HEK293 (cell line): ENCODE data around the gene ANO6.

Source experiments
- CTCF ChIA-PET: fragments of 350-600 bp; formaldehyde crosslinking; extraction: SDS; loops from one replicate; lab custom pipeline; 2021; ENCODE audit warnings: antibody characterized with exemption; lab: Yijun Ruan, JAX
- POLR2A ChIA-PET: fragments of 300-600 bp; formaldehyde crosslinking; extraction: SDS; loops from one replicate; lab custom pipeline; 2020; ENCODE audit warnings: antibody characterized with exemption, inconsistent platforms; lab: Yijun Ruan, JAX
- H3K27ac ChIP-seq: fragments of 200-500 bp; sonication (Bioruptor generic); 2 replicates; pipeline ENCODE4 v1.5.1; 2014; ENCODE audit warnings: low read depth, low read length, control low read depth, inconsistent platforms; ENCODE audit errors: extremely low read depth
- H3K36me3 ChIP-seq, 2 experiments: fragments of 200-500 bp in 1 of 2; sonication (Bioruptor generic) in 1 of 2; 1 replicate in 1 of 2; 2 replicates in 1 of 2; pipeline ENCODE4 v1.5.1; 2014 to 2017; ENCODE audit warnings: inconsistent platforms in 2 of 2, low read length in 2 of 2; ENCODE audit not compliant: control insufficient read depth in 2 of 2, insufficient read depth in 1 of 2
- H3K4me1 ChIP-seq: fragments of 200-500 bp; sonication (Bioruptor generic); 2 replicates; pipeline ENCODE4 v1.5.1; 2014; ENCODE audit warnings: mild to moderate bottlenecking, low read length, inconsistent platforms; ENCODE audit not compliant: control insufficient read depth, insufficient read depth
- H3K4me3 ChIP-seq: 2 replicates; pipeline ENCODE4 v1.5.1; 2011; ENCODE audit warnings: low read depth, mild to moderate bottlenecking, control low read depth, low read length, moderate library complexity
- H3K9me3 ChIP-seq: fragments of 200-500 bp; sonication (Bioruptor generic); 2 replicates; pipeline ENCODE4 v1.5.1; 2014; ENCODE audit warnings: low read depth, low read length, inconsistent platforms; ENCODE audit not compliant: control insufficient read depth, insufficient read depth
- GLIS2 ChIP-seq: fragments of 450-650 bp; formaldehyde crosslinking; IDR thresholded peaks from 2 replicates; pipeline ENCODE4 v1.5.1; 2016; ENCODE audit warnings: missing biosample characterization, missing genetic modification characterization
- MYNN ChIP-seq: fragments of 450-650 bp; formaldehyde crosslinking; IDR thresholded peaks from 2 replicates; pipeline ENCODE4 v1.5.1; 2016; ENCODE audit warnings: missing biosample characterization, missing genetic modification characterization, borderline replicate concordance
- WT1 ChIP-seq: fragments of 450-650 bp; formaldehyde crosslinking; IDR thresholded peaks from 2 replicates; pipeline ENCODE4 v1.5.1; 2016; ENCODE audit warnings: missing biosample characterization, missing genetic modification characterization
- ZFHX2 ChIP-seq: fragments of 450-650 bp; formaldehyde crosslinking; conservative IDR thresholded peaks from 2 replicates; pipeline ENCODE4 v1.5.1; 2016; ENCODE audit warnings: missing biosample characterization, missing genetic modification characterization
- ZFP37 ChIP-seq: fragments of 450-650 bp; formaldehyde crosslinking; IDR thresholded peaks from 2 replicates; pipeline ENCODE4 v1.5.1; 2016; ENCODE audit warnings: missing biosample characterization, missing genetic modification characterization
- ZNF112 ChIP-seq: fragments of 450-650 bp; formaldehyde crosslinking; IDR thresholded peaks from 2 replicates; pipeline ENCODE4 v1.5.0; 2017; ENCODE audit warnings: missing biosample characterization, missing genetic modification characterization
- ZNF133 ChIP-seq: fragments of 450-650 bp; formaldehyde crosslinking; IDR thresholded peaks from 2 replicates; pipeline ENCODE4 v1.5.1; 2016; ENCODE audit warnings: missing biosample characterization, missing genetic modification characterization
- ZNF138 ChIP-seq: fragments of 450-650 bp; formaldehyde crosslinking; IDR thresholded peaks from 2 replicates; pipeline ENCODE4 v1.5.1; 2016; ENCODE audit warnings: missing biosample characterization, missing genetic modification characterization, borderline replicate concordance
- ZNF214 ChIP-seq: fragments of 450-650 bp; formaldehyde crosslinking; IDR thresholded peaks from 2 replicates; pipeline ENCODE4 v1.5.1; 2017; ENCODE audit warnings: missing biosample characterization, mild to moderate bottlenecking, missing genetic modification characterization, borderline replicate concordance
- ZNF223 ChIP-seq: fragments of 450-650 bp; formaldehyde crosslinking; IDR thresholded peaks from 2 replicates; pipeline ENCODE4 v1.5.1; 2016; ENCODE audit warnings: missing biosample characterization, missing genetic modification characterization
- ZNF24 ChIP-seq: fragments of 450-650 bp; formaldehyde crosslinking; IDR thresholded peaks from 2 replicates; pipeline ENCODE4 v1.5.1; 2016; ENCODE audit warnings: missing biosample characterization, missing genetic modification characterization
- ZNF600 ChIP-seq: fragments of 450-650 bp; formaldehyde crosslinking; IDR thresholded peaks from 2 replicates; pipeline ENCODE4 v1.5.1; 2016; ENCODE audit warnings: missing biosample characterization, missing genetic modification characterization
- ZNF629 ChIP-seq: fragments of 450-650 bp; formaldehyde crosslinking; IDR thresholded peaks from 2 replicates; pipeline ENCODE4 v1.5.1; 2017; ENCODE audit warnings: missing biosample characterization, missing genetic modification characterization
- ZNF747 ChIP-seq: fragments of 450-650 bp; formaldehyde crosslinking; IDR thresholded peaks from 2 replicates; pipeline ENCODE4 v1.5.1; 2016; ENCODE audit warnings: missing biosample characterization, missing genetic modification characterization
- ZNF837 ChIP-seq: fragments of 450-650 bp; formaldehyde crosslinking; IDR thresholded peaks from 2 replicates; pipeline ENCODE4 v1.5.1; 2016; ENCODE audit warnings: missing biosample characterization, missing genetic modification characterization
- TF ChIP-seq, protein P1 (sequence below): fragments of 450-650 bp; IDR thresholded peaks from 2 replicates; pipeline ENCODE4 v1.5.1; 2018; ENCODE audit warnings: missing biosample characterization, mild to moderate bottlenecking, missing genetic modification characterization
- TF ChIP-seq, protein P2 (sequence below): fragments of 450-650 bp; formaldehyde crosslinking; IDR thresholded peaks from 2 replicates; pipeline ENCODE4 v1.5.1; 2017; ENCODE audit warnings: missing biosample characterization, missing genetic modification characterization
- TF ChIP-seq, protein P3 (sequence below): fragments of 450-650 bp; formaldehyde crosslinking; IDR thresholded peaks from 2 replicates; pipeline ENCODE4 v1.5.1; 2016; ENCODE audit warnings: missing biosample characterization, missing genetic modification characterization
- TF ChIP-seq, protein P4 (sequence below): fragments of 450-650 bp; formaldehyde crosslinking; IDR thresholded peaks from 2 replicates; pipeline ENCODE4; 2016; ENCODE audit warnings: missing biosample characterization, missing genetic modification characterization
- TF ChIP-seq, protein P5 (sequence below): fragments of 450-650 bp; formaldehyde crosslinking; IDR thresholded peaks from 2 replicates; pipeline ENCODE4 v1.5.1; 2016; ENCODE audit warnings: missing biosample characterization, missing genetic modification characterization
- TF ChIP-seq, protein P6 (sequence below): fragments of 450-650 bp; formaldehyde crosslinking; IDR thresholded peaks from 2 replicates; pipeline ENCODE4 v1.5.1; 2016; ENCODE audit warnings: missing biosample characterization, missing genetic modification characterization

Gene ANO6

DNA sequence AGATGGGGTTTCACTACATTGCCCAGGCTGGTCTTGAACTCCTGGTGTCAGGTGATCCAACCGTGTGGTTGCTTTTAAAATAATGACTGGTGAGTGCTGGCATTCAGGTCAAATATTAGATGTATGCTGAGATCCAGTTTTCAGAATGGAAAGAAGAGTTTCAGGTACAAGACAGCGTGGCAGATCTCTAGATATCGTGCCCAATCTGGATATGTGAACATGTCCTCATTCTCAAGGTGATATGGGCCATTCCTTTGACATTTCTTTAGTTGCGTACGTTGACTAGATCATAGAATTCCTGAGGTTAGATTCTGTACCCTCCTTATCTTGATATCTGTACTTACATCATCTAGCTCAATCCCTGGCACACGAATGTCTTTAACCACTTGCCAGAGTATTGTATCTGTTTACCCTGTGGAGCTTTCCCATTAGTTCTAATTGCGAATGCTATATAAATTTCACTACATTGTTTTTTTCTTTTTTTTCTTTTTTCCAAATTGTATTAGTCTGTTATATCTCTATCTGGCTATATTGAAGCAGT, 80.2 kb downstream of the ANO6 start (continued):
- TF ChIP-seq, protein P1, sequence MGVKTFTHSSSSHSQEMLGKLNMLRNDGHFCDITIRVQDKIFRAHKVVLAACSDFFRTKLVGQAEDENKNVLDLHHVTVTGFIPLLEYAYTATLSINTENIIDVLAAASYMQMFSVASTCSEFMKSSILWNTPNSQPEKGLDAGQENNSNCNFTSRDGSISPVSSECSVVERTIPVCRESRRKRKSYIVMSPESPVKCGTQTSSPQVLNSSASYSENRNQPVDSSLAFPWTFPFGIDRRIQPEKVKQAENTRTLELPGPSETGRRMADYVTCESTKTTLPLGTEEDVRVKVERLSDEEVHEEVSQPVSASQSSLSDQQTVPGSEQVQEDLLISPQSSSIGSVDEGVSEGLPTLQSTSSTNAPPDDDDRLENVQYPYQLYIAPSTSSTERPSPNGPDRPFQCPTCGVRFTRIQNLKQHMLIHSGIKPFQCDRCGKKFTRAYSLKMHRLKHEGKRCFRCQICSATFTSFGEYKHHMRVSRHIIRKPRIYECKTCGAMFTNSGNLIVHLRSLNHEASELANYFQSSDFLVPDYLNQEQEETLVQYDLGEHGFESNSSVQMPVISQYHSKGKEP (tag by site-specific recombination) = no peak
- TF ChIP-seq, protein P2, sequence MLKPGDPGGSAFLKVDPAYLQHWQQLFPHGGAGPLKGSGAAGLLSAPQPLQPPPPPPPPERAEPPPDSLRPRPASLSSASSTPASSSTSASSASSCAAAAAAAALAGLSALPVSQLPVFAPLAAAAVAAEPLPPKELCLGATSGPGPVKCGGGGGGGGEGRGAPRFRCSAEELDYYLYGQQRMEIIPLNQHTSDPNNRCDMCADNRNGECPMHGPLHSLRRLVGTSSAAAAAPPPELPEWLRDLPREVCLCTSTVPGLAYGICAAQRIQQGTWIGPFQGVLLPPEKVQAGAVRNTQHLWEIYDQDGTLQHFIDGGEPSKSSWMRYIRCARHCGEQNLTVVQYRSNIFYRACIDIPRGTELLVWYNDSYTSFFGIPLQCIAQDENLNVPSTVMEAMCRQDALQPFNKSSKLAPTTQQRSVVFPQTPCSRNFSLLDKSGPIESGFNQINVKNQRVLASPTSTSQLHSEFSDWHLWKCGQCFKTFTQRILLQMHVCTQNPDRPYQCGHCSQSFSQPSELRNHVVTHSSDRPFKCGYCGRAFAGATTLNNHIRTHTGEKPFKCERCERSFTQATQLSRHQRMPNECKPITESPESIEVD (tag by site-specific recombination) = peak; percentile 66
- TF ChIP-seq, protein P3, sequence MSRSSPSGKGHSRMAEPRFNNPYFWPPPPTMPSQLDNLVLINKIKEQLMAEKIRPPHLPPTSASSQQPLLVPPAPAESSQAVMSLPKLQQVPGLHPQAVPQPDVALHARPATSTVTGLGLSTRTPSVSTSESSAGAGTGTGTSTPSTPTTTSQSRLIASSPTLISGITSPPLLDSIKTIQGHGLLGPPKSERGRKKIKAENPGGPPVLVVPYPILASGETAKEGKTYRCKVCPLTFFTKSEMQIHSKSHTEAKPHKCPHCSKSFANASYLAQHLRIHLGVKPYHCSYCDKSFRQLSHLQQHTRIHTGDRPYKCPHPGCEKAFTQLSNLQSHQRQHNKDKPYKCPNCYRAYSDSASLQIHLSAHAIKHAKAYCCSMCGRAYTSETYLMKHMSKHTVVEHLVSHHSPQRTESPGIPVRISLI (tag by site-specific recombination) = peak; percentile 41; the same call in 1 of the 2 replicates
- TF ChIP-seq ZNF214 (tag by site-specific recombination) = no peak
- no peak for TF ChIP-seq ZFP37 (tag by site-specific recombination)
- TF ChIP-seq MYNN = no peak
- TF ChIP-seq, protein P4, sequence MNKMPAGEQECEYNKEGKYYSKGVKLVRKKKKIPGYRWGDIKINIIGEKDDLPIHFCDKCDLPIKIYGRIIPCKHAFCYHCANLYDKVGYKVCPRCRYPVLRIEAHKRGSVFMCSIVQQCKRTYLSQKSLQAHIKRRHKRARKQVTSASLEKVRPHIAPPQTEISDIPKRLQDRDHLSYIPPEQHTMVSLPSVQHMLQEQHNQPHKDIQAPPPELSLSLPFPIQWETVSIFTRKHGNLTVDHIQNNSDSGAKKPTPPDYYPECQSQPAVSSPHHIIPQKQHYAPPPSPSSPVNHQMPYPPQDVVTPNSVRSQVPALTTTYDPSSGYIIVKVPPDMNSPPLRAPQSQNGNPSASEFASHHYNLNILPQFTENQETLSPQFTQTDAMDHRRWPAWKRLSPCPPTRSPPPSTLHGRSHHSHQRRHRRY (tag by site-specific recombination) = no peak
- no peak for TF ChIP-seq GLIS2 (tag by site-specific recombination)
- TF ChIP-seq ZNF223 (tag by site-specific recombination) = no peak
- no peak for TF ChIP-seq ZFHX2 (tag by site-specific recombination)
- TF ChIP-seq, protein P5, sequence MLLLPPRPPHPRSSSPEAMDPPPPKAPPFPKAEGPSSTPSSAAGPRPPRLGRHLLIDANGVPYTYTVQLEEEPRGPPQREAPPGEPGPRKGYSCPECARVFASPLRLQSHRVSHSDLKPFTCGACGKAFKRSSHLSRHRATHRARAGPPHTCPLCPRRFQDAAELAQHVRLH (tag by site-specific recombination) = 0 out of 2 replicates have a peak, but pooled peaks have one; percentile 26
- no peak for TF ChIP-seq ZNF138
- no peak for TF ChIP-seq ZNF747
- no peak for TF ChIP-seq ZNF133
- TF ChIP-seq ZNF600 (tag by site-specific recombination) = no peak
- no peak for TF ChIP-seq ZNF837 (tag by site-specific recombination)

DNA sequence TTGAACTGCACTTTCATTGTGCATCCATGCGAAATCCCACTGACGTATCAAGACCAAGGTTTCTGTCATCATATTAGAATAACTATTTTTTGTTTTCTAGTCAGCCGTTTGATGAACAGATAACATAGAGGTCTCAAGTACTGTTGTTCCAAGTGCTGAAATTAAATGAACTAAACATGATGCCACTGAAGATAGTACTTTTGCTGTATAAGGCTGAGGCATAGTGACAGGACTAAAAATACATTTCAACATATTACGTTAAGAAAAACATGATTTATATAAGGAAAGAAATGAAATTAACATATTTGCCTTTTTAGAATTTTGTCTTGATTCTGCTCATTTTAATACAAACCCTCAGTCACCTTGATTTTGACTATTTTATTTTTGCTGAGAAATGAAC, 82.2 kb downstream of the ANO6 start:
- Histone ChIP-seq H3K4me3 (no peak overlapping the region), H3K36me3 (no peaks in the 10 kb centered on the region), H3K27ac (no peak overlapping the region)
- ChIA-PET CTCF (interaction anchor here (1.7 kb wide), 1 partner anchor 65 kb away, joined by 4 read pairs; no protein-coding TSS in a partner anchor), POLR2A (no interaction called here)
- TF ChIP-seq, protein P2 (tag by site-specific recombination) = peak; percentile 53
- no peak for TF ChIP-seq WT1 (tag by site-specific recombination)
- TF ChIP-seq ZNF24 (tag by site-specific recombination) = no peak
- TF ChIP-seq, protein P6, sequence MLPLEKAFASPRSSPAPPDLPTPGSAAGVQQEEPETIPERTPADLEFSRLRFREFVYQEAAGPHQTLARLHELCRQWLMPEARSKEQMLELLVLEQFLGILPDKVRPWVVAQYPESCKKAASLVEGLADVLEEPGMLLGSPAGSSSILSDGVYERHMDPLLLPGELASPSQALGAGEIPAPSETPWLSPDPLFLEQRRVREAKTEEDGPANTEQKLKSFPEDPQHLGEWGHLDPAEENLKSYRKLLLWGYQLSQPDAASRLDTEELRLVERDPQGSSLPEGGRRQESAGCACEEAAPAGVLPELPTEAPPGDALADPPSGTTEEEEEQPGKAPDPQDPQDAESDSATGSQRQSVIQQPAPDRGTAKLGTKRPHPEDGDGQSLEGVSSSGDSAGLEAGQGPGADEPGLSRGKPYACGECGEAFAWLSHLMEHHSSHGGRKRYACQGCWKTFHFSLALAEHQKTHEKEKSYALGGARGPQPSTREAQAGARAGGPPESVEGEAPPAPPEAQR (tag by site-specific recombination) = no peak
- no peak for TF ChIP-seq ZNF629
- TF ChIP-seq ZNF112 = no peak
- TF ChIP-seq, all 188 proteins: peak for 1
- H3K4me1 ChIP-seq = peaks cover 31% of the 10 kb centered on the region
- no peaks in the 10 kb centered on the region for H3K9me3 ChIP-seq
